CD4-positive, alpha-beta T cell treated with Interferon alpha-2 for 1 hour (primary cell): ENCODE results near the gene SLC35D3.
A peak's percentile ranks its signal among the peaks of the same experiment; 100 is the strongest.
"Not testable (repeated sequence)": the region's sequence is repeated elsewhere in the genome, so short reads cannot be mapped to it uniquely, and the experiment has no call there.

Source experiments
- DNase-seq, 2 donors: peaks; one replicate each; pipeline ENCODE4 v3.0.0-alpha.2; 2020 to 2022

Gene SLC35D3

GRCh38 chr6:136923116-136923953 lies 1.2 kb downstream of the SLC35D3 start:
- no peak for DNase-seq

DNA sequence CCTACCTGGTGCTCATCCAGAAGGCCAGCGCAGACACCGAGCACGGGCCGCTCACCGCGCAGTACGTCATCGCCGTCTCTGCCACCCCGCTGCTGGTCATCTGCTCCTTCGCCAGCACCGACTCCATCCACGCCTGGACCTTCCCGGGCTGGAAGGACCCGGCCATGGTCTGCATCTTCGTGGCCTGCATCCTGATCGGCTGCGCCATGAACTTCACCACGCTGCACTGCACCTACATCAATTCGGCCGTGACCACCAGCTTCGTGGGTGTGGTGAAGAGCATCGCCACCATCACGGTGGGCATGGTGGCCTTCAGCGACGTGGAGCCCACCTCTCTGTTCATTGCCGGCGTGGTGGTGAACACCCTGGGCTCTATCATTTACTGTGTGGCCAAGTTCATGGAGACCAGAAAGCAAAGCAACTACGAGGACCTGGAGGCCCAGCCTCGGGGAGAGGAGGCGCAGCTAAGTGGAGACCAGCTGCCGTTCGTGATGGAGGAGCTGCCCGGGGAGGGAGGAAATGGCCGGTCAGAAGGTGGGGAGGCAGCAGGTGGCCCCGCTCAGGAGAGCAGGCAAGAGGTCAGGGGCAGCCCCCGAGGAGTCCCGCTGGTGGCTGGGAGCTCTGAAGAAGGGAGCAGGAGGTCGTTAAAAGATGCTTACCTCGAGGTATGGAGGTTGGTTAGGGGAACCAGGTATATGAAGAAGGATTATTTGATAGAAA lies 2.0 kb downstream of the SLC35D3 start:
- DNase-seq, result no peak

- DNase-seq, result no peak
These were observed 4.3 kb downstream of the SLC35D3 start for GRCh38 chr6:136926383-136926782.

DNA sequence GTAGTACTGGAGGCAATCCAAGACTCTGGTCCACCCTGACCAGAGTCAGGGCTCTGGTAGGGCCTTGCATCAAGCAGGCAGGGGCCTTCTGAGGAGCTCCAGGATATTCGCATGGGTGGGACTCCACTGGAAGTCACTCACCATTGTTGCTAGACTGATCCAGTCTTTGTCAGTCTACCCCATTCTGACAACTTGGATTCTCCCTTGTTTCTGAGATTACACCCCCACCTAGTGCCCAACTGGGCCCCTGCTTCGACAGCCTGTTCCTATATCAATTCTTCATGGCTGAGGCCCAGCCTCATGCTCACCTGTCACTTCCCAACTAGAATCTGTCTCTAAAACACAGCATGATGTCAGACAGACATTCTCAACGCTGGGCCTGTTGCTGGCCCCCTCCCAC lies 5.2 kb downstream of the SLC35D3 start:
- DNase-seq, result peak in 1 of 2 donors; percentile 21

DNA sequence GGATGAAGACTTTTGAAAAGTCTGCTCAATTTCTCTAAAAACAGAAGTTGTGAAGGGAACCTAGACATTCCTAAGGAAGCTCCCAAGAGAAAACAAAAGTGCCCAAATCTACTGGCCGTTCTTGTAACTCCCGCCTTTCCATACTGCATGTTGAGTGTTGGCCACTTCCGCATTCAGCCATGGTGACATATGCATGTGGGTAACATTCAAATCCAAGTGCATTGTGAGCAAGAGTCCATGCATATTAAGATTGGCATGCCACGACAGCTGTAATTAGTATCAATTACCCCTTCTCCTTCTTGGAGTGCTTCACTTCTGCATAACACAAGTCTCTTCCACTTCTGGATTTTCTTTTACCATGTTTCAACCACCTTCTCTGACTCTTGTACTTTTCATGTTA lies 8.4 kb downstream of the SLC35D3 start:
- DNase-seq, result no peak

GRCh38 chr6:136932599-136932998 lies 10.5 kb downstream of the SLC35D3 start:
- no peak for DNase-seq

DNA sequence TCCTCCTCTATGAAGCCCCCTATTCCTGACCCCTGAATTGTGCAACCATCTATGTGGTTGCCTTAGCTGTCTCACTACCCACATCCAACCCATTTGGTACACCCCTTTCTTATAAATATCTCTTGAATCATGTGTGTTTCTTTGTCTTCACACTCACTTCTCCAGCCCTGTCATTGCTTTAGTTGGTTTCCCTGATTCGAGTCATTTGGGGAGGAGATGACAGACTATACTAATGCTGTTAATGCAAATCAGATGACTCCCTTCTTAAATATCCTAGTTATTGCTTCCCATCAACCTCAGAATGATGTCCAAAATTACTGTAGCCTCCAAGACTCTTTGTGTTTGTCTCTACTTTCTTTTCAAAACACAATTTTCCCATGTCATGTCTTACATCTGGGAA lies 23.0 kb downstream of the SLC35D3 start:
- DNase-seq, result no peak

GRCh38 chr6:136945711-136946121 lies 23.6 kb downstream of the SLC35D3 start:
- DNase-seq, result no peak

DNA sequence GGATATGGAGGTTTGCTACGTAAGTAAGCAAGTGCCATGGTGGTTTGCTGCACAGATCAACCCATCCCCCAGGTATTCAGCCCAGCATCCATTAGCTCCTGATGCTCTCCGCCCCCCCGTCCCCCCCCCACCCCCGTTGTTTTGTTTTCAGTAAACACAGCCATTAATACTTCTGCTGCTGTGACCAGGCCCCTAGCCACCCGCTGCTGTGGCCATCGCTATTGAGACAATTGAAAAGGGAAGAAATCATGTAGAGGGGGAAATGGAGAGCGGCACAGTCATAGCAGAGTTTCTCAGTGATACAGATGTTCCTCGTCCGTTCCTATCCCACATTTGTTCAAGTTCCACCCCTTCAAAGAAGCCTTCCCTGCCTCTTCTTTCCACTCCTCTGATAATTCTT lies 24.9 kb downstream of the SLC35D3 start:
- no peak for DNase-seq

DNA sequence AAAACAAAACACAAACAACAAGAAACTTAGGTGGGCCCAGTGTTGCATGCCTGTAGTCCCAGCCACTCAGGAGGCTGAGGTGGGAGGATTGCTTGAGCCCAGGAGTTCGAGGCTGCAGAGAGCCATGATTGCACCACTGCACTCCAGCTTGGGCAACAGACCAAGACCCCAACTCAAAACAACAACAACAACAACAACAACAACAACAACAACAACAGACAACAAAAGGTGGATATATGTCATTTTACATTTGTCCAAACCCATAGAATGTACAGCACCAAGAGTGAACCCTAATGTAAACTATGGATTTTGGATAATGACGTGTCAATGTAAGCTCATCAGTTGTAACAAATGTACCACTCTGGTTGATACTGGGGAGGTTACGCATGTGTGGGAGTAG lies 27.9 kb downstream of the SLC35D3 start:
- DNase-seq, result not testable (repeated sequence)

DNA sequence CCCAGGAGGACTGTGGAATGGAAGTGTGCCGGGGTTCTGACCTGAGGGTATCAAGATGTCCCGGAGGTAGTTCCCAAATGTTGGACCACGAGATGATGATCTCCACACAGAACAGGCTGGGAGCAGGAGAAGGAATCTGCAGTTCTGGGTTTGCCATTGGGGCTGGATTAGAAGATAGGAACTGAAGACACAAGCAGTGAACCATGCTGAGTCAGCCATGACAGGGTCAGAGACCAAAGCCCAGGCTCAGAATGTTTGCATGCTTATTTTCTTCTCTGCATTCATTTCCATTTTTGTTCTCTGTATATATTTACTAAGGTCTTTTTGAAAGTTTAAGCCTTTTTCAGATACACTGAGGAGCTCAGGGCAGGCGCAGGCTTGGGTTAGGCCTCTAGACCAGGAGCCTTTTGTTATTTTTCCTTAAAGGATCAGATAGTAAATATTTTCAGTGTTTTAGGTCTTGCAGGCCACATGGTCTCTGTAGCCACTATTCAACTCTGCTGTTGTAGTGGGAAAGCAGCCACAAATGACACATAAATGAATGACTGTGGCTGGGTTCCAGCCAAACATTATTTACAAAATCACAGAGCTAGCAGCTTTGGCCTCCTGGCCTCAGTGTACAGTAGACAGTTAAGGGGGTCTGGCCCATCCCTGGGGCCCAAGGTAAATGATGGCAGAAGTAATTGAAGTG lies 28.5 kb downstream of the SLC35D3 start:
- DNase-seq, result no peak

GRCh38 chr6:136952714-136953260 lies 30.7 kb downstream of the SLC35D3 start:
- no peak for DNase-seq

- no peak for DNase-seq
These were observed 33.0 kb downstream of the SLC35D3 start for GRCh38 chr6:136955123-136955522.

DNA sequence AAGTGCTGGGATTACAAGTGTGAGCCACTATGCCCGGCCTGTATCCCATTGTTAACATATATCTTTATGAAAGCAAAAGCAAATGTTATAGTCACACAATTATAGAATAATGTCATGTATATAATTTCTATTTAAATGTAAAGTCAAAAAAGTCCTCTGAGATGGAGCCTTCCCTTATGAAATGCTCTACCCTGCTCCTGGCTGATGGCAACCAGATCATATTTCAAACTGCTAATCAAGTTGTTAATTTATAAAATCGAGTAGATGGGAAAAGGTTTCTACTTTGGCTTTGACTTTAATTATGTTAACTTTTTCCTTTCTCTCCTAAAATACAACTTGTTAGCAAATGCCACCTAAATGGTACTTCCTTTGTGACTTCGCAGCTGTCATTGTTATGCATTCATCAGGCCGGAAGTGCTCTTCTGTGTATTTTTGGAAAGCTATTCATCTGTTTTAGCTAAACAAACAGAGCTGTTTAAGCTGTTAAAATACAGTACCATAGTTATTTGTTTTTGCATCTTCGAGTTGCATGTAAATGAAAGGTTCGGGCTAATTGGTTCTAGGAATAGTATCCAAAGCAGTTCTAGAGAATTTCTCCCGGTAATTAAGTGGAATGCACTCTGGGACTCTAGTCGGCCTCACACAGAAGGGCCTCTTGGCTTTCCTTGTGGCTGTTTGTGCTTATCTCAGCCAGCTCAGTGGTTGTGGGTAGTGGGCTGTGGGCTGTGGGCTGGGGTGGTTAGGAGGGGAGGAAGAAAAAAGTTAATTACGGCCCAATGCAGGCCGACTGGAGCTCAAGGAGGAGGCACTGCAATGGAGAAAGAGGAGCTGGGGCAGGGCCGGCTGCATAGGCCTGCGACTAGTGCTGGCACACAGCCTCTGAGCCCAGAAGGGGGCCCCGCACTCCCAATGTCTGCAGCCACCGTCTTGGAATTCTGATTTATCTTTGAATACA lies 34.8 kb downstream of the SLC35D3 start:
- DNase-seq, result no peak

DNA sequence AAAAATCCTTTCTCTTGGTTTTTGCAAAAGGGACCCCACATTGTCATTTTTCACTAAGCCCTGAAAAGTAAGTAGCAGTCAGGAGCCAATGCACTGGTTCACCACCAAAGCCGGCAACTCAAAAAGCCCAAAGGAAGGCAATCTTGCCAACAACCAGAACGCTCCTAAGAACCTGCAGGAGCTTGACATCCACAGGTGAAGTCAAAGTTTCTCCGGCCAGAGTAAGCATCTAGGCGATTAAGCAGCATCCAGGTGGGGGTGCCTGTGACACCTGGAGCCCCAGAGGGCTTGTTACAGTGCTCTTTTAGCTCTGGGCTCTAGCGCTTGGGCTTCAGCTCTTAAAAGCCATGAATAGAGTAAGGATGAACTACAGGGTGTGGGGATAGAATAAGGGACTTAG lies 36.1 kb downstream of the SLC35D3 start:
- DNase-seq, result no peak

DNA sequence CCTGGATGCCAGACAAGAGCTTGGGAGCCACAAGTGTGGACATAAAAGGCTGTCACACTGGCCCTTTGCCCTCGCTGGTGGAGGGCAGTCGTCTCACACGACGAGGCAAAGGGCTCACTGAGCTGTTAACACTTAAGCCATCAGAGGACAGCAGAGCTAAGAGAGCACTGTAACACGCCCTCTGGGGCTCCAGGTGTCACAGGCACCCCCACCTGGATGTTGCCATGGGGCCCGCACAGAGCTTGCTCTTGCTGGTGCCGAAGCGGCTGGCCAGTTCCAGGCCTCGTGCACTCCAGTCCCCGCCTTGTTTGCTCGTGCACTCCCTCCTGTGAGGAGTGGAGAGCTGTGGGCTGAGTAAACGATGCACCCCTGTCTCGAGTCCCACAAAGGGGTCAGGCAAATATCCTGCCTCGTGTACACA lies 37.4 kb downstream of the SLC35D3 start:
- no peak for DNase-seq

- DNase-seq, result not testable (repeated sequence)
These were observed 37.8 kb downstream of the SLC35D3 start for GRCh38 chr6:136959935-136960334.

GRCh38 chr6:136960781-136961180 lies 38.7 kb downstream of the SLC35D3 start:
- DNase-seq, result no peak

GRCh38 chr6:136961848-136962247 lies 39.7 kb downstream of the SLC35D3 start:
- no peak for DNase-seq

- no peak for DNase-seq
These were observed 40.6 kb downstream of the SLC35D3 start for GRCh38 chr6:136962661-136963060.

DNA sequence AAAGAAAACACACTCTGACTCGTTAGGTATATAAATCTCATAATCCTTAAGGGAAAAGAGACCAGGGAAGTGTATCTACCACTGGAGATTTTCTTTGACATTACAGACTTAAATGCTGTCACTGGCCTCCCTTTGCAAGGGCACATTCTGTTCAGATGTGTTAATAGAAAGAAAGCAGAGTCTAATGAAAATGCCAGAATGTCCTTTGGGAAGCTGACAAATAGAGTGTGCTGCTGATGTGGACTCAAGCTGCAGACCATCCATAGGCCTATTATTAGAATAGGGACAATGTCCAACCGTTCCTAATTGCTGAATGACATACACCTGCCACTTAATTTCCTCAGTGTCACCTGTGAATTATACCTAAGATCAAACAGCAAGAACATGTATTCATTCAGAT lies 41.2 kb downstream of the SLC35D3 start:
- no peak for DNase-seq

GRCh38 chr6:136964398-136964797 lies 42.3 kb downstream of the SLC35D3 start:
- no peak for DNase-seq
